Measurements from ENCODE around the gene GALNTL6. TPM values are rescaled to one million over a fixed set of nuclear protein-coding genes. Genes with fewer than 3 reads are reported as not detected.

Gene GALNTL6
- total and polyA plus RNA-seq, 9 of the 15 experiments (the other 6 are each of a cell fraction or from before 2014, with no cell fraction given), result 0.18 to 0.50 (median 0.29) TPM

- no peak for TF ChIP-seq E2F4 (CRISPR knock-in tag; IDR thresholded peaks at IDR 0.05; ENCODE audit: low read depth)
- no peak for TF ChIP-seq MAFG (tag; conservative IDR thresholded peaks at IDR 0.05)
- TF ChIP-seq THAP7 (CRISPR knock-in tag; IDR thresholded peaks at IDR 0.05), result no peak
These were observed 806.0 kb downstream of the GALNTL6 start (continued) for GRCh38 chr4:172619218-172619617.

DNA sequence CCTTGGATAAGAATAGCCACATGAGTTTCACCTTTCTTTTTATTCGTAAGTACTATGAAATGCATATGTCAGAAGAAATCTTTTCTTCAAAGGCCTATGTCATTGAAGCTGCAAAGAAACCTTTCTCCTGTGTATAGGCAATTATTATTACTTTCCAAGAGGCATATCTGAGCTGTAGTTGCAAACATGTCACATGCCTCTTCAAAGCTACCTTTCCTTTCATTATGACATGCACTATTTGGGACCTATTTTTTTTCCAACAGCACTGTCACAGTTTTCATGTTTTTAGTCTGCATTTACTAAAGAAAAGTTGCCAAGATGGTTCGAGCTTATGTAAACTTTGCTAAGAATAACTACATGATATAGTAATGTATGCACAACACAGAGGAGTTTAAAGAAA lies 806.6 kb downstream of the GALNTL6 start:
- in situ Hi-C loops (cut with MboI) (no loop called here), intact Hi-C loops (cut with micrococcal nuclease) (no loop called here)
- DNase-seq (ENCODE audit: extremely low read depth in 1 of 4, low spot score in 3 of 4) (no peak), FAIRE-seq (no peak), ATAC-seq (no peak)
- 0% methylated on average over 2 of the region's 2 CpGs for WGBS (ENCODE audit: insufficient coverage, low coverage, missing lambda C conversion rate)
- no peaks in the 10 kb centered on the region for H3K9me1 ChIP-seq (ENCODE audit: control insufficient read depth, insufficient read depth, low read length)
- H3K27me3 ChIP-seq (ENCODE audit: control insufficient read depth in 2 of 2, insufficient read depth in 2 of 2, low read length in 2 of 2), result no peaks in the 10 kb centered on the region
- no peaks in the 10 kb centered on the region for H3K36me3 ChIP-seq (ENCODE audit: control insufficient read depth, insufficient read depth, low read length)
- H3K27ac ChIP-seq (ENCODE audit: extremely low read depth, low read depth, low read length), result no peak overlapping the region
- H2AFZ ChIP-seq (ENCODE audit: low read depth, low read length), result no peak overlapping the region
- ChIA-PET CTCF (ENCODE audit: low intra/inter-chr PET ratio) (no interaction called here), POLR2A (no interaction called here)
- BruUV-seq (replicated peaks), result no TSS peak
- no peak overlapping the region for H3K9ac ChIP-seq (ENCODE audit: insufficient read depth in 1 of 2, low read depth in 2 of 2, low read length in 2 of 2)
- no peaks in the 10 kb centered on the region for H3K9me3 ChIP-seq (replicated peaks; ENCODE audit: control insufficient read depth, insufficient read depth, low read depth, low read length)
- H3K4me2 ChIP-seq (ENCODE audit: insufficient read depth, low read length), result no peak overlapping the region
- H3K79me2 ChIP-seq (ENCODE audit: control insufficient read depth, insufficient read depth, low read length), result no peaks in the 10 kb centered on the region
- H3K4me1 ChIP-seq (replicated peaks in 1 of 2; ENCODE audit: control insufficient read depth in 2 of 2, insufficient read depth in 2 of 2, low read length in 2 of 2), result no peaks in the 10 kb centered on the region
- H3K4me3 ChIP-seq, result no peak overlapping the region
- no peaks in the 10 kb centered on the region for H4K20me1 ChIP-seq (replicated peaks; ENCODE audit: control insufficient read depth, insufficient read depth, low read length)
- TF ChIP-seq CBFA2T3 (IDR thresholded peaks at IDR 0.05) (no peak), PHF21A (IDR thresholded peaks at IDR 0.05; ENCODE audit: borderline replicate concordance, low read depth) (no peak), PML (IDR thresholded peaks at IDR 0.05; ENCODE audit: low read length) (no peak), ZNF780A (CRISPR knock-in tag; IDR thresholded peaks at IDR 0.05) (no peak), ZKSCAN3 (CRISPR knock-in tag; IDR thresholded peaks at IDR 0.05) (no peak), ZNF76 (CRISPR knock-in tag; IDR thresholded peaks at IDR 0.05; ENCODE audit: borderline replicate concordance) (no peak), ZNF609 (CRISPR knock-in tag; IDR thresholded peaks at IDR 0.05; ENCODE audit: borderline replicate concordance) (no peak), SRF (CRISPR knock-in tag; IDR thresholded peaks at IDR 0.05) (no peak), SAFB (IDR thresholded peaks at IDR 0.05; ENCODE audit: borderline replicate concordance, low read depth, low read length) (no peak), BHLHE40 (IDR thresholded peaks at IDR 0.05; ENCODE audit: low read length) (no peak), BCL6 (CRISPR knock-in tag; IDR thresholded peaks at IDR 0.05) (no peak), BRD9 (IDR thresholded peaks at IDR 0.05; ENCODE audit: low read depth, partially characterized antibody) (no peak)
- TF ChIP-seq, protein P1, sequence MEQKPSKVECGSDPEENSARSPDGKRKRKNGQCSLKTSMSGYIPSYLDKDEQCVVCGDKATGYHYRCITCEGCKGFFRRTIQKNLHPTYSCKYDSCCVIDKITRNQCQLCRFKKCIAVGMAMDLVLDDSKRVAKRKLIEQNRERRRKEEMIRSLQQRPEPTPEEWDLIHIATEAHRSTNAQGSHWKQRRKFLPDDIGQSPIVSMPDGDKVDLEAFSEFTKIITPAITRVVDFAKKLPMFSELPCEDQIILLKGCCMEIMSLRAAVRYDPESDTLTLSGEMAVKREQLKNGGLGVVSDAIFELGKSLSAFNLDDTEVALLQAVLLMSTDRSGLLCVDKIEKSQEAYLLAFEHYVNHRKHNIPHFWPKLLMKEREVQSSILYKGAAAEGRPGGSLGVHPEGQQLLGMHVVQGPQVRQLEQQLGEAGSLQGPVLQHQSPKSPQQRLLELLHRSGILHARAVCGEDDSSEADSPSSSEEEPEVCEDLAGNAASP (IDR thresholded peaks at IDR 0.05), result no peak

Measured in K562 (cell line).